OCI-LY1 (cell line): Measurements from ENCODE around the gene DCAF12L1.

Experiments
- EZH2 ChIP-seq: fragments of 200-600 bp; sonication (generic), shearing (Covaris generic); IDR thresholded peaks from 2 replicates; pipeline ENCODE4 v1.8.0; 2017; ENCODE audit warnings: borderline replicate concordance, mixed run types, mild to moderate bottlenecking, antibody characterized with exemption, low read length, moderate library complexity, mixed read lengths
- TF ChIP-seq, protein P1 (sequence below): fragments of 200-600 bp; sonication (generic), shearing (Covaris generic); IDR thresholded peaks from 2 replicates; pipeline ENCODE4 v1.5.1; 2017; ENCODE audit warnings: mild to moderate bottlenecking, antibody characterized with exemption, low read length, moderate library complexity, mixed read lengths

DNA sequence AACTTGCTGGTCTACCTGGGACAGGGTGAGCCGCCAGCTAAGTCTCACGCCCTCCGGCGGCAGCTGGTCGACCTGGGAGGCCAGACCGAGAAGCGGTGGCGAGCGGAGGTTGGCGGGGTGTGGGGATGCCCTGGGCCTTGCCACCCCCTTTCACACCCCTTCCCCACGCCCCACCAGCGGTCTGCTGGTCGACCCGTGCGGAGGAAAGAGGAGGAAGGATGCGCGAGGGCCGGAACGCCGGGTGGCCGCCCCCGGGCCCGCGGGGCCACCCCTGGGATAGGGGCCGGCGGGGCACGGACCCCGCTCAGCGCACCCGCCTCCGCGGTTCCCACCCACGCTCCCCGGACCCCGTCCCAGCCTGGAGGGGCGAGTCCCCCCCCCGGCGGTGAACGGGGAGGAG, 28.3 kb upstream of the DCAF12L1 start:
- TF ChIP-seq, protein P1, sequence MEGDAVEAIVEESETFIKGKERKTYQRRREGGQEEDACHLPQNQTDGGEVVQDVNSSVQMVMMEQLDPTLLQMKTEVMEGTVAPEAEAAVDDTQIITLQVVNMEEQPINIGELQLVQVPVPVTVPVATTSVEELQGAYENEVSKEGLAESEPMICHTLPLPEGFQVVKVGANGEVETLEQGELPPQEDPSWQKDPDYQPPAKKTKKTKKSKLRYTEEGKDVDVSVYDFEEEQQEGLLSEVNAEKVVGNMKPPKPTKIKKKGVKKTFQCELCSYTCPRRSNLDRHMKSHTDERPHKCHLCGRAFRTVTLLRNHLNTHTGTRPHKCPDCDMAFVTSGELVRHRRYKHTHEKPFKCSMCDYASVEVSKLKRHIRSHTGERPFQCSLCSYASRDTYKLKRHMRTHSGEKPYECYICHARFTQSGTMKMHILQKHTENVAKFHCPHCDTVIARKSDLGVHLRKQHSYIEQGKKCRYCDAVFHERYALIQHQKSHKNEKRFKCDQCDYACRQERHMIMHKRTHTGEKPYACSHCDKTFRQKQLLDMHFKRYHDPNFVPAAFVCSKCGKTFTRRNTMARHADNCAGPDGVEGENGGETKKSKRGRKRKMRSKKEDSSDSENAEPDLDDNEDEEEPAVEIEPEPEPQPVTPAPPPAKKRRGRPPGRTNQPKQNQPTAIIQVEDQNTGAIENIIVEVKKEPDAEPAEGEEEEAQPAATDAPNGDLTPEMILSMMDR: no peak
- TF ChIP-seq EZH2: no peak
